Tibial nerve (tissue), 4 donors: ENCODE data around the gene CAPN12. TPM values are rescaled to one million over a fixed set of nuclear protein-coding genes. Genes with fewer than 3 reads are reported as not detected.

Source experiments
- DNase-seq, 2 donors: peaks; one replicate each; pipeline ENCODE4 v3.0.0-alpha.2; 2019; ENCODE audit warnings: low spot score in 2 of 2
- H3K27ac ChIP-seq, 4 donors: fragments of 200-600 bp; sonication (generic) in 3 of 4; one replicate each; pipeline ENCODE4 v1.5.1; 2017 to 2019; ENCODE audit warnings: mild to moderate bottlenecking in 1 of 4
- H3K27me3 ChIP-seq, 2 donors: fragments of 200-600 bp; sonication (generic) in 1 of 2; one replicate each; pipeline versions ENCODE4 v1.5.1 to v1.6.0; 2017 to 2019
- H3K36me3 ChIP-seq, 3 donors: fragments of 200-600 bp; sonication (generic); one replicate each; pipeline ENCODE4 v1.5.1; 2018 to 2019
- H3K4me1 ChIP-seq, 4 donors: fragments of 200-600 bp; sonication (generic) in 3 of 4; one replicate each; pipeline ENCODE4 v1.5.1; 2017 to 2019
- H3K4me3 ChIP-seq, 4 donors: fragments of 200-600 bp; sonication (generic) in 3 of 4; one replicate each; pipeline ENCODE4 v1.5.1; 2017 to 2019; ENCODE audit warnings: mild to moderate bottlenecking in 1 of 4, moderate library complexity in 1 of 4
- H3K9me3 ChIP-seq, 4 donors: fragments of 200-600 bp; sonication (generic) in 3 of 4; one replicate each; pipeline ENCODE4 v1.5.1; 2017 to 2019
- CTCF ChIP-seq, 5 experiments: fragments of 200-600 bp in 3 of 5; fragments of 450-650 bp in 2 of 5; sonication (generic) in 3 of 5; IDR thresholded peaks; one replicate each; pipeline ENCODE4 v1.5.1; 2016 to 2019; ENCODE audit warnings: antibody characterized with exemption in 5 of 5, mild to moderate bottlenecking in 3 of 5, moderate library complexity in 2 of 5
- EP300 ChIP-seq, 2 donors: sonication (generic); formaldehyde crosslinking; IDR thresholded peaks; one replicate each; pipeline ENCODE4 v1.6.1; 2017; ENCODE audit warnings: antibody characterized with exemption in 2 of 2, mild to moderate bottlenecking in 1 of 2
- POLR2A ChIP-seq, 2 donors: fragments of 450-650 bp; IDR thresholded peaks; one replicate each; pipeline ENCODE4 v1.6.1; 2017; ENCODE audit warnings: antibody characterized with exemption in 2 of 2, mild to moderate bottlenecking in 2 of 2, moderate library complexity in 2 of 2
- WGBS, 2 donors: methylation state at CpG; one replicate each; pipeline ENCODE4 v1.1.5; 2018; 5-methylcytosine and 5-hydroxymethylcytosine counted together
- total RNA-seq, 4 donors: library from RNA; depleted of rRNA; stranded (reverse); fragments of >200 nt; gene quantifications; one replicate each; pipeline ENCODE4 v1.1.0, GENCODE V29; 2016

The CAPN12 gene
- total RNA-seq, 4 donors from 2014 or later, result 3.5 to 5.7 (median 4.8) TPM

- H3K4me3 ChIP-seq, result no peak overlapping the region
- peaks cover 4 to 83% (median 18%) of the 10 kb centered on the region in 3 donors for H3K36me3 ChIP-seq
- DNase-seq, result no peak
- TF ChIP-seq POLR2A (IDR thresholded peaks at IDR 0.05) (no peak), EP300 (IDR thresholded peaks at IDR 0.05) (no peak), CTCF (IDR thresholded peaks at IDR 0.05) (no peak)
- no peaks in the 10 kb centered on the region for H3K9me3 ChIP-seq
- no peaks in the 10 kb centered on the region for H3K27me3 ChIP-seq
- WGBS, 2 donors, result 95 to 96% methylated on average over 15 of the region's 17 CpGs
- H3K4me1 ChIP-seq, result peaks cover 5 to 70% (median 50%) of the 10 kb centered on the region in 4 donors
- H3K27ac ChIP-seq, result no peak overlapping the region
Measured at GRCh38 chr19:38717051-38717450, 27.2 kb downstream of the CAPN12 start.

GRCh38 chr19:38715555-38715954 is 28.7 kb downstream of the CAPN12 start:
- Histone ChIP-seq H3K36me3 (peaks cover 4 to 80% (median 18%) of the 10 kb centered on the region in 3 donors), H3K27me3 (no peaks in the 10 kb centered on the region), H3K27ac (no peak overlapping the region), H3K9me3 (no peaks in the 10 kb centered on the region), H3K4me3 (no peak overlapping the region), H3K4me1 (peaks cover 7 to 70% (median 53%) of the 10 kb centered on the region in 4 donors)
- TF ChIP-seq CTCF (IDR thresholded peaks at IDR 0.05) (no peak), EP300 (IDR thresholded peaks at IDR 0.05) (no peak), POLR2A (IDR thresholded peaks at IDR 0.05) (no peak)
- 88 to 90% methylated on average over 3 of the region's 3 CpGs for WGBS, 2 donors
- no peak for DNase-seq

GRCh38 chr19:38714354-38714778 is 29.9 kb downstream of the CAPN12 start:
- 87 to 88% methylated on average over 11 to 13 of the region's 14 CpGs for WGBS, 2 donors
- Histone ChIP-seq H3K4me3 (no peak overlapping the region), H3K36me3 (peaks cover 4 to 85% (median 18%) of the 10 kb centered on the region in 3 donors), H3K4me1 (peaks cover 7 to 70% (median 50%) of the 10 kb centered on the region in 4 donors), H3K9me3 (no peaks in the 10 kb centered on the region), H3K27ac (peak overlapping the region in 3 of 4 donors; percentile 4 to 81 (median 80)), H3K27me3 (no peaks in the 10 kb centered on the region)
- TF ChIP-seq POLR2A (IDR thresholded peaks at IDR 0.05) (no peak), EP300 (IDR thresholded peaks at IDR 0.05) (no peak), CTCF (IDR thresholded peaks at IDR 0.05) (no peak)
- no peak for DNase-seq

- TF ChIP-seq EP300 (IDR thresholded peaks at IDR 0.05) (no peak), POLR2A (IDR thresholded peaks at IDR 0.05) (no peak), CTCF (IDR thresholded peaks at IDR 0.05) (no peak)
- Histone ChIP-seq H3K27ac (peak overlapping the region; percentile 7 to 81 (median 70)), H3K36me3 (peaks cover 7 to 85% (median 19%) of the 10 kb centered on the region in 3 donors)
Measured at GRCh38 chr19:38713865-38714264, 30.4 kb downstream of the CAPN12 start.

GRCh38 chr19:38713227-38713649 is 31.0 kb downstream of the CAPN12 start:
- WGBS, 2 donors, result 21 to 31% methylated on average over 18 to 19 of the region's 19 CpGs
- peak overlapping the region; percentile 31 to 81 (median 70) for H3K27ac ChIP-seq
- no peaks in the 10 kb centered on the region for H3K9me3 ChIP-seq
- H3K4me3 ChIP-seq, result no peak overlapping the region
- DNase-seq, result peak; percentile 73 to 74
- TF ChIP-seq EP300 (IDR thresholded peaks at IDR 0.05), result peak in 1 of 2 donors; percentile 78
- TF ChIP-seq POLR2A (IDR thresholded peaks at IDR 0.05), result no peak
- H3K4me1 ChIP-seq, result peaks cover 7 to 70% (median 47%) of the 10 kb centered on the region in 4 donors
- no peaks in the 10 kb centered on the region for H3K27me3 ChIP-seq
- peaks cover 10 to 85% (median 22%) of the 10 kb centered on the region in 3 donors for H3K36me3 ChIP-seq

More at GRCh38 chr19:38713865-38714264, 30.4 kb downstream of the CAPN12 start:
- Histone ChIP-seq H3K27me3 (no peaks in the 10 kb centered on the region), H3K4me3 (no peak overlapping the region), H3K9me3 (no peaks in the 10 kb centered on the region), H3K4me1 (peaks cover 7 to 70% (median 46%) of the 10 kb centered on the region in 4 donors)
- no peak for DNase-seq
- 84 to 85% methylated on average over 14 of the region's 14 CpGs for WGBS, 2 donors
